ENCODE results near the gene CALHM6.

Gene CALHM6

DNA sequence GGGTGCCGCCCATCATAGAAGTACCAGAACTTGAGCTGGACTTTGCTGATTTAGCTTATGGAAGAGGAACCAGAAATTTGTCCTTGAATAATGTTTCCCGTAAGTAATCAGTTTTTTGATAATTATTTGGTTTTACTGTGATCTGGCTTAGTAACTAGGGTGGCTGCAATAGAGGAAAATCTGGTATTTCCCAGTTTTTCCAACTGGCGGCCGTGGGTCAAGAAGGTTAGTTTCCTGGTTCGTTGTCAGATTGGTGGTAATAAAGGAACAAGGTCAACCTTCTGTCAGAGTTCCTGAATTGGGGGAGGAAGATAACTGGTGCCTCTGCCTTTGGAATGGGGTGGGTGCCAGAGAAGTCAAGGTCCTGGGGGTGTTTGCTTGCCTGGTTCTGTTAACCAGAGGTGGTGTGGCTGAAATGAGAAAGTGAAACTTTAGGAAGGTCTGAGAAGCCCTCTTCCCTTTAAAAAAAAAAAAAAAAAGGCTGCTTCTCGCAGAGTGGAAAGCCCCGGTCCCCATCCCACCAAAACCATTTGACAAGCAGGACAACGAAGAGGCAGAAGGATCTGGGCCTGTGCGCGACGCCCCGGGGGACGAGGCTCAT, at the start of gene CALHM6:
Gene CALHM6 (plus strand): TSS at position 45 of the 601 bp plus-strand sequence. CDS start 555 bp downstream, at position 600.
- DNase-seq (ENCODE audit: low spot score): no peak

DNA sequence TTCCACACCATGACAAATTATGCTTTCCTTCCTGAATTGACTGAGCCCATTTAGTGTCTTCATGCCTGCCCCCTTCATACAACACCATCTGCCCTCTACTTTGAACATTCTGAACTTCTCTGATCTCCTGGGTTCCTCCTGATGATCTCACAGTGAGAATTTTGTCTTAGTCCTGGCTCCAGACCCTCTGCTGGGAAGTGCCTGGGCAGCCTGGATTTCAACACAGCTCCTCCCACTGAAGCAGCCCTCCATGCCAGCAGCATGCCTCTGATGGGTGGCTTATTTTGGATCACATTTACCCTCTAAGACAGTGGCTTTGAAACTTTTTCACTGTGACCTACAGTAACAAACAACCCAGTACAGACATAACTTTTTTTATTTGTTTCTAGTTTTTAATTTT, 48.9 kb upstream of the CALHM6 start:
- no peak for DNase-seq (ENCODE audit: low spot score)

DNA sequence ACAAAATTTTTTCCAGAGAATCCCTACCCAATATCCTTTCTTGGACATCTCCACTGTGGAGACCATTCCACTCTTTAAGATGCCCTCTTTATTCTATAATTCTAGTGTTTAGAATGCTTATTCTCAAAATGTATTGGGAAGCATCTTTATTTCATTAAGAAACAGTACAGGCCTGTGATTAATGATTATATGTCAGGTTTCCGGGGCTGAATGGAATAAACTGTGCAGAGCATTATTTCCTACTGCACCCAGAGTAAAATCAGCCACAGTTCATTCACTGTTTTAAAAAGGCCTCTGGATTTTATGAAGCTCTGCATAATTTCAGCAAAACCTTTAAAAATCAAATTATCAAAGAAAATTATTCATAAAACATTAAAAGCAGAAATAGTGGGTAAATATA, 47.8 kb upstream of the CALHM6 start:
- DNase-seq (ENCODE audit: low spot score): no peak

DNA sequence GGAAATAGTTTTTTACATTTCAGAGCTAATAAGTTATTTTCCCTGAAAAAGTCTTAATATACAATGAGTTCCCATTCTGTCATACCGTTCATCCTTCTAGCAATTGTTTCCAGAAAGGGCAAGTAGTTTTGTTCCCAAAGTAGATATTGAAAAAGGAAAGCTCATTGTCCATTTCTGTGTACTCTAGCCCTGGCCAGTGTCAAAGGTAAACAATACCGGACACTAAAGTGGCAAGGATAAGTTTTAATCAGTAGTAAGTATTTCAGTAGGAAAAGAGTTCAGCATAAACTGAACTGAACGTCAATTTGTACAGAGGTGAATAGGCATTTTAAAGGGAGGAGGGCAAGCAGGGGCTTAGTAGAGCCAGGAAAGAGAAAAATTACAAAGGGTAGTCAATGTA, 43.5 kb upstream of the CALHM6 start:
- no peak for DNase-seq (ENCODE audit: low spot score)

DNA sequence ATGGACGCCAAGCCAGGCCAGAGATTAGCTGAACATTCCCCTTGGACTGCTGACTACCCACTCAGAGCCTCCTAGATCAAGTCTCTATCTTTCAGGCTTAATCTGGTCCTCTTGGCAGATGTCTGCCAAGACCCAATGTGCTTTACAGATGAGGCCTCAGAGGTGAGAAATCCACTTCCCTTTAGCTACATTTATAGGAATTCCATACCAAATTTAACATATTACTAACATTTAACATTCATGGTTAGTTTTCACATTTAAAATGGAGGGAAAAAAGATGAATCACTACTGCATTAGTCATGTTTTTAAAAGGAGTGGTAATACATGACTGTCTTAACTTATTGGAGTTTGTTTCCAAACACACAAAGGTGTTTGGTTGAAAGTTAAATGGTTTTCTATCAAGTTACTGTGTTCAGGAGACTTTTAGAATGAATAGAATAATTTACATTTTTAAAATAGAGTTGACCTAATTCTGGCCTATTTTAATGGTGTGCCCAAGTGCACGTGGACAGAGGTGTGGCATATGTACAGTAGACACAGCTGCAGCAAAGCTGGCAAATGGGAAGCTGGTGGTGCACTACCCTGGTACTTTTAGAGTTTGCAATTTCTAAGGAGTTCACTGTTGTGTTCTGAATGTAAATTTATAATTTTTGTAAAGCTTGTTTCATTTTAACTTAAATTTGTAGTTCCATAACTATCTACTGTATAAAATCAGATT, 41.9 kb upstream of the CALHM6 start:
- no peak for DNase-seq (ENCODE audit: low spot score)

DNA sequence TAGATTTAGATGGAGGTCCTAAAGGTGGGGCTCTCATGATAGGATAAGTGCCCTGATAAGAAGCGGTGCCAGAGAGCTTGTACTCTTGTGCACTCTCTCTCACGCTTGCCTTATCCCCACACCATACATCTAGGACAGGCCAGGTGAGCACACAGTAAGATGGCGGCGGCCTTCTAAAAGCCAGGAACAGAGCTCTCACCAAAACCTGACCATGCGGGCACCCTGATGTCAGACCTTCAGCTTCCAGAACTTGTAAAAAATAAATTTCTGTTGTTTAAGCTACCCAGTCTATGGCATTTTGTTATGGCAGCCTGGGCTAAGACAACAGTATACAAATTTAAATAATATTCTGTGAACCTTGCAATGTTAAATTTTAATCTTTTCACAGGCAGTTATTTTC, 40.8 kb upstream of the CALHM6 start:
- no peak for DNase-seq (ENCODE audit: low spot score)

DNA sequence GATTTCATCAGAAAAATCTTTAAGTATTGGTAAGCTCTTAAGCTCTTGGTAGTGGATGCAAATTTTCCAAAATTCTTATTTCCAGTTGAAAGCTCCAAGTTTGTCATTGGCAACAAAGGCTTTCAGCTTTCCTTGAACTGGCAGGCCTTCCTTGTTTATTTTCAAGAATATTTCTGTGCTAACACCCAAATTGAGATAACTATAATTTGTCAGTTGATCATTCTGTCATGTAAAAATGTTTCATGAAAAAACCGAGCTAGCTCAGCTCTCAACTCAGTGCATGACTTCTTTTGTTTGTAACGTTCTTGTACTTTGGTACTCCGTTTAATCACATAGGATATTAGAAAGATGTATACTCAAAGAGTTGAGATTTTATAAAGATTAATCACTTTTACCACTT, 38.9 kb upstream of the CALHM6 start:
- no peak for DNase-seq (ENCODE audit: low spot score)

DNA sequence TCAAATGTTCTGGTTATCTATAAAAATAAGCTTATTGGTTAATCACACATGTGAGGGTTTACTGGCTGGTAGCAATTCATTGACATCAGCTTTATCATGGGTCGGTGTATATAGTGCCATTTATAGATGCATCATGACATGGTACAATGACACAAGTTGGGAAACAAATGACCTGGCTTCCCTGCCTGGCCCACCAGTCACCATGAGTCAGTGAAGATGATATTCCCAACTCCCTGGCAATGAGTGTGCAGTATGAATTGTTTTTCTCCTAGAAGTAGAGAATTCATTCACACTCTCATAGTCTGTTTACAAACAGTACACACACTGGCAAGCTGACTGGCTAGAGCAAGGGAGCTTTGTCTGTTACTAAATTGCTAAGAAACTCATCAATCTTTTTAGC, 37.2 kb upstream of the CALHM6 start:
- peak; percentile 72 for DNase-seq (ENCODE audit: low spot score)

DNA sequence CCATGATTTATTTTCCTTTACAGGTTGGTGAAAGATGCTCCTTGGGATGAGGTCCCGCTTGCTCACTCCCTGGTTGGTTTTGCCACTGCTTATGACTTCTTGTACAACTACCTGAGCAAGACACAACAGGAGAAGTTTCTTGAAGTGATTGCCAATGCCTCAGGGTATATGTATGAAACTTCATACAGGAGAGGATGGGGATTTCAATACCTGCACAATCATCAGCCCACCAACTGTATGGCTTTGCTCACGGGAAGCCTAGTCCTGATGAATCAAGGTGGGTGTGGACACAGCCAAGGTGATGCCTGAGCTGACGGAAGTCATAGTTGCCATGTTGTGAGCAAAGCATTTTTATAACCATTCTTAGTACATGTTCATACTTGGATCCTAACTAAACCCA, 34.6 kb upstream of the CALHM6 start:
- no peak for DNase-seq (ENCODE audit: low spot score)

DNA sequence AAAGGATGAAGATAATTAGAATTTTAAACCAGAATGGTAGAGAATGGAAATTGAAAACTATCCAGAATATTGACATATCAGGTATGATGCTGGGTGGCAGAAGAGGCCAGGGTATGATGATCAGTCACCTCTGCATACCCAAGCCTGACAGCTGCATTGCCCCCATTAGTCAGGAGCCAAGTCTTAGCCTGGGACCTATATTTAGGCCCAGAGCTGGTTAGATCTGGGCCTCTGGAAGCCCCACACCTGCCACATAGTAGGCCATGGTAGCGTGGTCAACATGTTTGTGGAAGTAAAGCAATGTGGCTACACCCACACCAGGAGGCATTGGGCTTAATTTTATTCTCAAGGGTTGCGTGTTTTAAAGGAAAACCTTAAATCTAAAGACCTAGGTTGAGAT, 32.1 kb upstream of the CALHM6 start:
- DNase-seq (ENCODE audit: low spot score): no peak

DNA sequence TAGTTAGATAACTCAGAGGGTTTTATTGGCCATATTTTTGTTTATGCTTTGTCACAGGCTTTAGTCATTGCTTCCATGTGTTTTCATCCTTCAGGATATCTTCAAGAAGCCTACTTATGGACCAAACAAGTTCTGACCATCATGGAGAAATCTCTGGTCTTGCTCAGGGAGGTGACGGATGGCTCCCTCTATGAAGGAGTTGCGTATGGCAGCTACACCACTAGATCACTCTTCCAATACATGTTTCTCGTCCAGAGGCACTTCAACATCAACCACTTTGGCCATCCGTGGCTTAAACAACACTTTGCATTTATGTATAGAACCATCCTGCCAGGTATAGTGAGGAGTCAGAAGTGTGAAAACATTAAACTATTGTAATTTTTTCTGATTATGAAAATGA, 30.3 kb upstream of the CALHM6 start:
- no peak for DNase-seq (ENCODE audit: low spot score)

DNA sequence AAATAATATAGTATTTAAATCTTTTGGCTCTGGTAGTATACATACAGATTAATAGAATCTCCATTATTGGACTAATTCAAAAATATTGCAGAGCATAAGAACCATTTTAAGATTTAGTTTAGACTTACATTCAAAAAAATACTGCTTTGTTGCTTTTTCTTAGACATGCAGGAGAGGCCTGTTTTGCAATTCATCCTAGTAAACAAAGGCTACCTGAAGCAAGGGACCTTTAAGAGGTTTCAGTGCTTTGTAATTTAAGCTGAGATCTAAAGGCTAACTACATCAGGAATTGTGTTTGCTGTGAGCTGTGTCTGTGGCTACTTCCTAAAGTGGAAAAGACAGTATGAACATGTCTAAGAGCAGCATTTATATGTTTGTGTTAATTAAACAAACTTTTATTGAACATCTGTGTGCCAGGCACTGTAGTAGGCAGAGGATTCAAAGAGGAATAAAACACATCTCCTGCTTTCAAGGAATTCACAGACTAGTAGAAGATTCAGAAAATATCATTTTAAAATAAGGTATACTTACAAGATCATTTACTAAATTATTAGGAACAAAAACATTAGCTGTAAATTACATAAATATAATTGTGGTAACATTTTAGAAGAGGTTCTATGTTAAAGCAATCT, 29.1 kb upstream of the CALHM6 start:
- no peak for DNase-seq (ENCODE audit: low spot score)

DNA sequence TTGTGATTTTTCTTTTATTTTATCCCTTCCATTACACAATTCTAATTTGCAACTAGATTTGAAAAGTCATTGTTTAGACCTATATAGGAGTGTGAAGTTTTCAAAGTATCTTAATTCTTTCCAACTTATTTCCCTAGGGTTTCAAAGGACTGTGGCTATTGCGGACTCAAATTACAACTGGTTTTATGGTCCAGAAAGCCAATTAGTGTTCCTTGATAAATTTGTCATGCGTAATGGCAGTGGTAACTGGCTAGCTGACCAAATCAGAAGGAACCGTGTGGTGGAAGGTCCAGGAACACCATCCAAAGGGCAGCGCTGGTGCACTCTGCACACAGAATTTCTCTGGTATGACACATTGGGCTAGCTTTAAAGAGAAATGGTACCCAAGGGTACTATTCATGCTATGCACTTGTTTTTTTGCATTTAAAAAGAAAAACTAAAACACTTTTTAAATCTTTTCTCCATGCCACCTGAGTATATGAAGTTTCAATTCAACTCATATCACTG, 27.9 kb upstream of the CALHM6 start:
- DNase-seq (ENCODE audit: low spot score): no peak

DNA sequence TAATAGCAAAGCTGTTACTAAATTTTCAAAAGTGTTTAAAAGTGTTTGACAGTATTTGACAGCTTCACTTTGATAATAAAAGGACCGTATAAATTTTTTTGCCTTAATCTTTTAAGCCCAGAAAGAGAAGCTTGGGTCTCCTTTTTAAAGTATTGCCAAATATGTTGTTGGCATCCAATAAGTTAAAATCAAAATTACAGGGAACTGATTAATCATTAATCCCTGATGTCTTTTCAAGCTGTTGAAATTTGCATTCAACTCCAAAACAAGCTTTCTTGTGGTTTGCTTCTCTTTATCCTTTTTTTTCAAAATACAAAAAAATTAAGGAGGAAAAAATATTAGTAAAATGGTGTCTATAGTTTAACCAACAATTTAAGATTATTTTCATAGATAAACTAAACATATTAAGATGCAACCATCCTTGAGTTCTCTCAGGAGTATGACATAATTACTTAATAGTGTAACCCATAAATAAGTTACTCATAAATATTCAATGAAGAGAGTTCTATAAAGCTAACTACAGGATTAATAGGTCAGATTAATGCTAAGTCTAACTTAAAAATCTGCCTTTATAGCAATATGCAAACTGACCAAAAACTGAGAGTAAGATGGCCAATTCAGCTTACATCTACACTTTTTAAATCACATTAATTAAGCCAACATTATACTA, 27.0 kb upstream of the CALHM6 start:
- no peak for DNase-seq (ENCODE audit: low spot score)

DNA sequence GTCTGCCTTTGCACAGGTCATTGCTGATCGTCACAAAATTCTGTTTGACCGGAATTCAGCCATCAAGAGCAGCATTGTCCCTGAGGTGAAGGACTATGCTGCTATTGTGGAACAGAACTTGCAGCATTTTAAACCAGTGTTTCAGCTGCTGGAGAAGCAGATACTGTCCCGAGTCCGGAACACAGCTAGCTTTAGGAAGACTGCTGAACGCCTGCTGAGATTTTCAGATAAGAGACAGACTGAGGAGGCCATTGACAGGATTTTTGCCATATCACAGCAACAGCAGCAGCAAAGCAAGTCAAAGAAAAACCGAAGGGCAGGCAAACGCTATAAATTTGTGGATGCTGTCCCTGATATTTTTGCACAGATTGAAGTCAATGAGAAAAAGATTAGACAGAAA, 24.6 kb upstream of the CALHM6 start:
- DNase-seq (ENCODE audit: low spot score): no peak

DNA sequence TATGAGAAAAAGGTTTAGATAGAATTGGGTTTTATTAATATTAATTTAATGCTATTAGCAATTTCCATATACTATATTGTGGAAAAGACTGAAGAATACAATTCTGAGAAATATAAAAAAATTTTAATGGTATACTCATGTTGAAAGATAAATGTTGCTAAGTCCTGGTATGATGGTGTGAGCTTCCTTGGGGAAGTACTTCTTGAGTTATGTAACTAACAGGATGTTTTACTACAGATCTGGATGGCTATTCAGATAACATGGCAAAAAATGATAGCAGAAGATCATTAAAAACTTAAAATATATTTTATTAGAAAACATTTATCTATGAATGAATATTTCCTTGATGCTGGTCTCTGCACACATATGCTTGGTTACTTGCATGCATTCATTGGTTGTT, 23.5 kb upstream of the CALHM6 start:
- no peak for DNase-seq (ENCODE audit: low spot score)

DNA sequence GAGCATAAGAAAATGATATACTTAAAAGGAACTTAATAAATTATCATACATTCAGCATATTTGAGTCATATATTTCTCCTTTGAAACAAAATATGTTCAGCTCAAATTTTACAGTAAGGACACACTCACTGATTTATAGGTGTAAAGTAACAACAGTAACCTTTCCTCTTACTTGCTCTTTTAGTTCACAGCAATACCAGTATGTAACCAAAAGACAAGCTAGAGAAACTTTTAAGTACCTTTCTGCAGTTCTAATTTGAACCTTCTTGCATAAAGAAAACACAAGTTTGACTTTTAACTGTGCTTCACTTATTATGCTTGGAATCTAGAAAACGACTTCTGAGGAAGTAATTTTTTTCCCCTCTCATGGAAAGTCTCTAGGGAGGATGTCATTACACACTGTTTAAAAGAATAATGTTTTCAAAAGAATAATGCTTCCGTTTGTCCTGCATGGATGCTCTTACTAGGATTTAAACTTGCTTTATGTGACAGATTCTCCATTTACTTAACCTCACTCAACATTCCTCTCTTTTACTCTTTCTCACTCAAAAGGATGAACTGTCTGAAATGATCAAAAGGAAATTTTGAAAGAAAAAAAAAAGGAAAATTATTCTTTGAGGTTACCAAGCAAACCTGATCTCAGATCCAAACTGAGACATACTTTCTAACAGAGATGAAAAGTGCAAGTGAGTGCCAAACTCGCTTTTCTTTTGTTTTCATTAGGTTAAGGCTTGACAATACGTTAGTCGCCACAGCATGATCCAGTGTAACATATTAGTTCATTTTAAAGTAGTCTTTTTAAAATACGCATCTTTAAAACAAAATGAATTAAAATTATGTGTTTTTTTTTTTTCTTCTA, 22.4 kb upstream of the CALHM6 start:
- DNase-seq (ENCODE audit: low spot score): no peak

DNA sequence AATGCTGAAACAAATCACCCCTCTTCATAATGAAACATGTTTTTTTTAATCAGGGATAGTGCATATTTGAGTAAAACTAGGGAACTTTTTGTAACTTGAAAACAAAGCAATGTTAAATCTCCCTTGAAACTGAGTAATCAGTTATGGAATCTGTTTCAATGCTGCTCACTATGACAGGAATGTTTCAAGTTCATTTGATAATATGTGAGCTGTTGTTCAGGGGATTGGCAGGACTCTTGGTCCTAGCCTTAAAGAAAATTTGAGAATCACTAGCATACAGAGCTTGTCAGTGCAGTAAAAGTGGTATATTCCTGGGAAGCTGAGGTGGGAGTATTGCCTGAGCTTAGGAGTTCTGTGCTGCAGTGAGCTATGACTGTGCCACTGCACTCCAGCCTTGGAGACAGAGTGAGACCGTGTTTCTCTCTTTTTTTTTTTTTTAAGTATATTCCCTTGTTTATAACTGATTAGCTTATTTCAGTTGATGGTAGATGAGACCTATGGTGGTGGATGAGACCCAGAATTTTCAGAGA, 21.6 kb upstream of the CALHM6 start:
- no peak for DNase-seq (ENCODE audit: low spot score)

DNA sequence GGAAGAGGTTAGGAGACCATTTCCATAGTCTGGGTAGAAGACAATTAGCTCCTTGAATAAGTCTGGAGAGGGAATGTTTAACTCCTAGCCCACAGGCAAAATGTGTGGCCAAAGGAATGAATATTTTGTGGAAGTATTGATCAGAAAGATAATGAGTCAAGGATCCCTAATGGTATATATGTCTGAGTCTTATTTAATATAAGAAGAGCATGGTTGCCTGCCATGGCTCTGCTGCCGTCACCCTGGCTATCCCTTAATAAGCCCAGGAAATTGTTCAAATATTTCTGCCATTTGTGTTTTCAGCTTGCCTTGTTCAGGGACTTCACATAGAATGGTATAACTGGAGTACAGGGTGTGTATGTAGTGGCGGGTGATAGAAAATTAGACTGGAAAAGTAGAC, 18.1 kb upstream of the CALHM6 start:
- DNase-seq (ENCODE audit: low spot score): no peak

DNA sequence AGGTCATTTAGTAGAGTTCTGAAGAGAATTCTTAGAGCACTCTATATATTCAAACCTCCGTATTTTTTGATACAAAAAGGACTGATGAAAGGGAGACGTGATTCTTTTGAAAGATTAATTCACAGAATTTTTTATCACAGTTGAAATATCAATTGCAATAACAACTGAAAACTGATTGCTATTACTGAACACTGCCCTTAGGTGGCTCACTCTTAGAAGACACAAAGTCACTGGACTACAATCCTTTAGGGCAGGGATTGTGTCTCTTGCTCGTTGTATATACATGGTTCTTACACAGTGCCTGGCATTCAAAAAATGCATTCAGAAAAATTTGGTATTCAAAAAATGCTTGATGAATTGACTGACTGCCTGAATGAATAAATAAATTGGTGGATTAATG, 17.1 kb upstream of the CALHM6 start:
- peak; percentile 36 for DNase-seq (ENCODE audit: low spot score)

DNA sequence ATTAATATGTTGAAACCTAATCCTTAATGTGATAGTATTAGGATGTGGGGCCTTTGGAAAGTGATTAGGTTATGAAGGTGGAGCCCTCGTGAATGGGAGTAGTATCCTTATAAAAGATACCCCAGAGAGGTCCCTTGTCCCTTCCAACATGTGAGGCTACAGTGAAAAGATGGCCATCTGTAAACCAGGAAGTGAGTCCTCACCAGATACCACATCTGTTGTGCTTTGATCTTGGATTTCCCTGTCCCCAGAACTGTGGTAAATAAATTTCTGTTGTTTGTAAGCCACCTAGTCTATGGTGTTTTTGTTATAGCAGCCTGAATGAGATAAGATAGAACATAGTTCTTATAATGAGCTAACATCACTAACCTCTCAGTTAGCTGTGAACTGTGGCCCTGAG, 16.6 kb upstream of the CALHM6 start:
- DNase-seq (ENCODE audit: low spot score): no peak

DNA sequence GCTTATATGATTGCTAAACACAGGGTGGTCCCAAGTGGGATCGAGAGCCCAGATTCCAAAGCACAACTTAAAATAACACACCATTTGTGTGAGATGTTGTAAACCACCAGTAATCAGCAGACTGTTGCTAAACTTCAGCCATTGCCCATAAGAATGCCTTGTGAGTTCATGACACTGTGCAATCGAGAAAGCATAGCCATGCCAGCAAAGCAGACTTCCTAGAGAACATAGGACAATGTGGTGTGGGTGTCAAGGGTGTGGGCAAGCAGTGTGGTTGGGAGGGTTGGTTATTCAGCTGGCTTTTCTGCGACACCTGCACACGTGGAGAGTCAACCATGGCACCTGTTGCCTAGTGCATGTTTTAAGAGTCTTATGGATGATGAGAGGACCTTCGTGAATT, 16.1 kb upstream of the CALHM6 start:
- no peak for DNase-seq (ENCODE audit: low spot score)
